Panc1 (cell line): Measurements from ENCODE around the gene CDR2L. TPM values are rescaled to one million over a fixed set of nuclear protein-coding genes. Genes with fewer than 3 reads are reported as not detected.

Experiments used
- ATAC-seq: fragments of 200-7000 bp; cut with Tn5 transposase; 2 replicates; pipeline ENCODE4 v1.9.1; 2020; ENCODE audit warnings: mild to moderate bottlenecking, moderate library complexity
- Bru-seq: library from RNA; stranded (reverse); fragments of 400-500 nt; gene quantifications from one replicate; lab custom pipeline; 2021; lab: Mats Ljungman, UMichigan
- BruChase-seq, 2 experiments: library from RNA; stranded (reverse); fragments of 400-500 nt; gene quantifications; one replicate each; lab custom pipeline; 2021; lab: Mats Ljungman, UMichigan
- BruUV-seq: library from RNA; stranded (reverse); fragments of 400-500 nt; replicated peaks from 2 replicates; lab custom pipeline; 2021; lab: Mats Ljungman, UMichigan
- CTCF ChIA-PET: fragments of 300-600 bp; sonication (Branson Sonifier 250); formaldehyde crosslinking; loops from one replicate; lab custom pipeline; 2022; ENCODE audit warnings: antibody characterized with exemption; lab: Charles Lee
- POLR2A ChIA-PET: fragments of 300-600 bp; sonication (Branson Sonifier 250); formaldehyde crosslinking; loops from one replicate; lab custom pipeline; 2022; ENCODE audit warnings: antibody characterized with exemption; lab: Charles Lee
- DNase-seq: peaks from one replicate; pipeline ENCODE4 v3.0.0-alpha.2; 2010; ENCODE audit warnings: low read depth, low spot score
- H3K27ac ChIP-seq: 2 replicates; pipeline ENCODE4 v1.5.1; 2011; ENCODE audit warnings: mild to moderate bottlenecking, low read length, inconsistent platforms
- H3K27me3 ChIP-seq: fragments of 200-500 bp; sonication (Bioruptor generic); 2 replicates; pipeline ENCODE4 v1.6.0; 2014; ENCODE audit warnings: low read length, inconsistent platforms; ENCODE audit not compliant: control insufficient read depth, insufficient read depth
- H3K36me3 ChIP-seq: fragments of 200-500 bp; sonication (Bioruptor generic); 2 replicates; pipeline ENCODE4 v1.5.1; 2014; ENCODE audit warnings: inconsistent platforms, mild to moderate bottlenecking, low read length, moderate library complexity; ENCODE audit not compliant: control insufficient read depth, insufficient read depth
- H3K4me1 ChIP-seq: 2 replicates; pipeline ENCODE4 v1.5.1; 2011; ENCODE audit warnings: inconsistent platforms, mild to moderate bottlenecking, low read length, moderate library complexity; ENCODE audit not compliant: control insufficient read depth, insufficient read depth
- H3K4me3 ChIP-seq, 2 experiments: 2 replicates each; pipeline ENCODE4 v1.5.1; 2011 to 2012; ENCODE audit warnings: low read depth in 2 of 2, low read length in 2 of 2, mild to moderate bottlenecking in 2 of 2, inconsistent platforms in 1 of 2, moderate library complexity in 1 of 2
- H3K9me3 ChIP-seq: fragments of 200-500 bp; sonication (Bioruptor generic); 2 replicates; pipeline ENCODE4 v1.5.1; 2014; ENCODE audit warnings: low read depth, mild to moderate bottlenecking, inconsistent platforms, low read length, moderate library complexity; ENCODE audit not compliant: control insufficient read depth, insufficient read depth
- POLR2AphosphoS5 ChIP-seq: IDR thresholded peaks from 2 replicates; pipeline ENCODE4 v1.6.1; 2012; ENCODE audit warnings: mild to moderate bottlenecking, low read depth, low read length, moderate library complexity
- REST ChIP-seq, 2 experiments: IDR thresholded peaks; 2 replicates each; pipeline ENCODE4 v1.6.1; 2011 to 2012; ENCODE audit warnings: low read depth in 2 of 2, control low read depth in 1 of 2, low read length in 1 of 2, mild to moderate bottlenecking in 1 of 2, moderate library complexity in 1 of 2; ENCODE audit not compliant: insufficient read depth in 1 of 2
- SIN3A ChIP-seq: IDR thresholded peaks from 2 replicates; pipeline ENCODE4 v1.6.1; 2012; ENCODE audit warnings: low read depth, mild to moderate bottlenecking, low read length, moderate library complexity, borderline replicate concordance; ENCODE audit not compliant: insufficient read depth
- TCF7L2 ChIP-seq: IDR thresholded peaks from 2 replicates; pipeline ENCODE4 v1.6.1; 2011; ENCODE audit warnings: mild to moderate bottlenecking, low read depth, low read length, inconsistent platforms
- in situ Hi-C: cut with HindIII; loops from 2 replicates; pipeline ENCODE4 v1.10.0; 2016; ENCODE audit warnings: low sequenced_read_pairs, low pct_unique_long_range_greater_than_20kb
- intact Hi-C: fragments of 100-400 bp; cut with micrococcal nuclease; formaldehyde crosslinking; loops from one replicate; pipeline ENCODE4 v1.10.0; 2022; ENCODE audit not compliant: unreplicated experiment
- long read RNA-seq: library from polyadenylated mRNA; unstranded; transcript quantifications from one replicate; pipeline ENCODE4 v2.0.0, GENCODE V29; 2021; ENCODE audit not compliant: unreplicated experiment
- polyA plus RNA-seq: library from polyadenylated mRNA; unstranded; fragments of >200 nt; gene quantifications from one replicate; pipeline ENCODE4 v1.2.1, GENCODE V29; 2012; ENCODE audit warnings: missing spikeins; ENCODE audit not compliant: insufficient read length
- total RNA-seq: library from RNA; stranded (reverse); gene quantifications from one replicate; pipeline ENCODE4 v1.2.1, GENCODE V29; 2021; ENCODE audit not compliant: unreplicated experiment
- TF ChIP-seq, protein P1 (sequence below): fragments of 450-650 bp; IDR thresholded peaks from 2 replicates; pipeline ENCODE4 v1.5.1; 2017; ENCODE audit warnings: mild to moderate bottlenecking

Gene CDR2L
- total RNA-seq (32.0 TPM), Bru-seq, nascent RNA (percentile 51 among the genes with signal in this experiment), BruChase-seq, experiment 1, labeled RNA remaining after a 2-hour chase (percentile 51 among the genes with signal in this experiment), BruChase-seq, experiment 2, labeled RNA remaining after a 6-hour chase (percentile 69 among the genes with signal in this experiment)
- polyA plus RNA-seq: 33.7 TPM
- long read RNA-seq, partial matches to known transcripts: 1 of 56 reads
- long read RNA-seq, other reads (novel, unspliced or antisense): 52 of 56 reads

DNA sequence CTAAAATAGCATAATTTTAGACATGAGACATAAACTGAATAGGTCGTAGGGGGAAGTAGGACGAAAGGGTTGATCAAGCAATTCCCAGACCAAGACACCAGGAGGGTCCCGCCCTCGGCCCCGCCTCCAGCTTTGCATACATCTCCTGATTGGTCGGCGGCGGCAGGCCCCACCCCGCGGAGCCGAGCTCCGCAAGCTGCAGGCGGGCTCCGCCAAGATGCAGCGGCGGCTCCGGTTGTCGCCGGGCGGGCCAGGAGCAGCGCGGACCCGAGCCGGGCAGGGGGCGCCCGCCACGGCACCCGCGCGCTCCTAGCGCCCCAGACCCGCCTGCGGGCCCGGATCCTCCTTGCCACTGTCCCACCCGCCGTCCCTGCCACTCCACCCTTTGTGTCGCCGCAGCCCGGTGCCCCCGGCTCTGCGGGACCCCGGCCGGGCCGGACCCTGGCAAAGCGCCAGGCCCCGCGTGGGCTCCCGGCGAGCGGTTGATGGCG, at the start of gene CDR2L:
CDR2L (plus strand) TSS at position 215 of the 491 bp plus-strand sequence. CDS start 412 bp downstream, outside the sequence.
- in situ Hi-C loops: no loop called here
- peak within 1 kb of the TSS; percentile 74 for H3K27ac ChIP-seq
- H3K36me3 ChIP-seq: no peaks in the 10 kb centered on the region; the same call in 1 of the 2 replicates
- intact Hi-C loops: no loop called here
- no peaks in the 10 kb centered on the region for H3K27me3 ChIP-seq
- H3K9me3 ChIP-seq: no peaks in the 10 kb centered on the region
- TF ChIP-seq TCF7L2: no peak
- TF ChIP-seq POLR2AphosphoS5: peak; percentile 51; the same call in 1 of the 2 replicates
- no peak for TF ChIP-seq SIN3A
- no peak for TF ChIP-seq REST (IDR thresholded peaks at IDR 0.05; ENCODE audit: insufficient read depth in 1 of 2, low read depth in 2 of 2, low read length in 1 of 2)
- TF ChIP-seq, protein P1, sequence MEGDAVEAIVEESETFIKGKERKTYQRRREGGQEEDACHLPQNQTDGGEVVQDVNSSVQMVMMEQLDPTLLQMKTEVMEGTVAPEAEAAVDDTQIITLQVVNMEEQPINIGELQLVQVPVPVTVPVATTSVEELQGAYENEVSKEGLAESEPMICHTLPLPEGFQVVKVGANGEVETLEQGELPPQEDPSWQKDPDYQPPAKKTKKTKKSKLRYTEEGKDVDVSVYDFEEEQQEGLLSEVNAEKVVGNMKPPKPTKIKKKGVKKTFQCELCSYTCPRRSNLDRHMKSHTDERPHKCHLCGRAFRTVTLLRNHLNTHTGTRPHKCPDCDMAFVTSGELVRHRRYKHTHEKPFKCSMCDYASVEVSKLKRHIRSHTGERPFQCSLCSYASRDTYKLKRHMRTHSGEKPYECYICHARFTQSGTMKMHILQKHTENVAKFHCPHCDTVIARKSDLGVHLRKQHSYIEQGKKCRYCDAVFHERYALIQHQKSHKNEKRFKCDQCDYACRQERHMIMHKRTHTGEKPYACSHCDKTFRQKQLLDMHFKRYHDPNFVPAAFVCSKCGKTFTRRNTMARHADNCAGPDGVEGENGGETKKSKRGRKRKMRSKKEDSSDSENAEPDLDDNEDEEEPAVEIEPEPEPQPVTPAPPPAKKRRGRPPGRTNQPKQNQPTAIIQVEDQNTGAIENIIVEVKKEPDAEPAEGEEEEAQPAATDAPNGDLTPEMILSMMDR: no peak
- H3K4me1 ChIP-seq: peaks cover 23% of the 10 kb centered on the region
- CTCF ChIA-PET: interaction anchor here (0.6 to 2.2 kb wide), 4 partner anchors 26 to 769 kb away, joined by 3 to 18 read pairs (median 4); partner anchors contain the start of genes OTOP2 and USH1G
- H3K4me3 ChIP-seq: peak within 1 kb of the TSS; percentile 73 to 74
- ATAC-seq: peak; percentile 96
- DNase-seq: peak; percentile 65
- BruUV-seq: no TSS peak
- POLR2A ChIA-PET: interaction anchor here (0.6 to 1.2 kb wide), 3 partner anchors 21 to 48 kb away, joined by 3 to 5 read pairs (median 3); no protein-coding TSS in a partner anchor

GRCh38 chr17:74938194-74938950, 49.1 kb upstream of the CDR2L start:
- no peak for DNase-seq
- ATAC-seq: no peak
- BruUV-seq: no TSS peak
- intact Hi-C loops (no loop called here), in situ Hi-C loops (no loop called here)
- no peak overlapping the region for H3K27ac ChIP-seq
- no peaks in the 10 kb centered on the region for H3K36me3 ChIP-seq
- H3K9me3 ChIP-seq: no peaks in the 10 kb centered on the region
- H3K27me3 ChIP-seq: peaks cover 13% of the 10 kb centered on the region
- no peaks in the 10 kb centered on the region for H3K4me1 ChIP-seq
- ChIA-PET CTCF (interaction anchor here (0.7 kb wide), 2 partner anchors 22 to 283 kb away, joined by 3 to 4 read pairs; no protein-coding TSS in a partner anchor), POLR2A (no interaction called here)
- no peak for TF ChIP-seq POLR2AphosphoS5
- no peak for TF ChIP-seq TCF7L2
- TF ChIP-seq SIN3A: no peak
- TF ChIP-seq, protein P1: no peak
- no peak for TF ChIP-seq REST (IDR thresholded peaks at IDR 0.05; ENCODE audit: insufficient read depth in 1 of 2, low read depth in 2 of 2, low read length in 1 of 2)
- H3K4me3 ChIP-seq: no peak overlapping the region
